Sigmoid colon (tissue), 4 donors: ENCODE data around the gene COL21A1.

Source experiments
- POLR2AphosphoS5 ChIP-seq, 4 donors: sonication (generic); formaldehyde crosslinking; IDR thresholded peaks; one replicate each; pipeline ENCODE4 v1.6.1; 2017; ENCODE audit warnings: antibody characterized with exemption in 4 of 4
- TF ChIP-seq, protein P1 (sequence below), 4 experiments: fragments of 450-650 bp in 3 of 4; fragments of 200-600 bp in 1 of 4; IDR thresholded peaks; one replicate each; pipeline ENCODE4 v1.5.1; 2016 to 2019; ENCODE audit warnings: antibody characterized with exemption in 4 of 4, mild to moderate bottlenecking in 3 of 4, moderate library complexity in 2 of 4

DNA sequence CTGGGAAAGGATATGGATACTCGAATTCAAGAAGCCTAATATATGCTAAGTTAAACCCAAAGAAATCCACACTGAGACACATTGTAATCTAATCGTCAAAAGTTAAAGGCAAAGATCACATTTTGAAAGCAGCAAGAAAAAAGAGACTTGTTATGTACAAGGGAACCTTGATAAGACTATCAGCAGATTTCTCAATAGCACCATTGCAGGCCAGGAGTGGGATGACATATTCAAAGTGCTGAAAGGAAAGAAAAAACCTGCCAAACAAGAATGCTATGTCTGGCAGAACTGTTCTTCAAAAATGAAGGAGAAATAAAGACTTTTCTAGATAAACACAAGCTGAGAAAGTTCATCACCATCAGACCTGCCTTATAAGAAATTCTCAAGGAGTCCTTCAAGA is 75.2 kb downstream of the COL21A1 start:
- TF ChIP-seq POLR2AphosphoS5 (IDR thresholded peaks at IDR 0.05), result no peak
- TF ChIP-seq, protein P1, sequence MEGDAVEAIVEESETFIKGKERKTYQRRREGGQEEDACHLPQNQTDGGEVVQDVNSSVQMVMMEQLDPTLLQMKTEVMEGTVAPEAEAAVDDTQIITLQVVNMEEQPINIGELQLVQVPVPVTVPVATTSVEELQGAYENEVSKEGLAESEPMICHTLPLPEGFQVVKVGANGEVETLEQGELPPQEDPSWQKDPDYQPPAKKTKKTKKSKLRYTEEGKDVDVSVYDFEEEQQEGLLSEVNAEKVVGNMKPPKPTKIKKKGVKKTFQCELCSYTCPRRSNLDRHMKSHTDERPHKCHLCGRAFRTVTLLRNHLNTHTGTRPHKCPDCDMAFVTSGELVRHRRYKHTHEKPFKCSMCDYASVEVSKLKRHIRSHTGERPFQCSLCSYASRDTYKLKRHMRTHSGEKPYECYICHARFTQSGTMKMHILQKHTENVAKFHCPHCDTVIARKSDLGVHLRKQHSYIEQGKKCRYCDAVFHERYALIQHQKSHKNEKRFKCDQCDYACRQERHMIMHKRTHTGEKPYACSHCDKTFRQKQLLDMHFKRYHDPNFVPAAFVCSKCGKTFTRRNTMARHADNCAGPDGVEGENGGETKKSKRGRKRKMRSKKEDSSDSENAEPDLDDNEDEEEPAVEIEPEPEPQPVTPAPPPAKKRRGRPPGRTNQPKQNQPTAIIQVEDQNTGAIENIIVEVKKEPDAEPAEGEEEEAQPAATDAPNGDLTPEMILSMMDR (IDR thresholded peaks at IDR 0.05), result no peak
